RKO (cell line): ENCODE measurements around the gene FAM47E.
"Not testable (repeated sequence)": the region's sequence is repeated elsewhere in the genome, so short reads cannot be mapped to it uniquely, and the experiment has no call there.

Source experiments
- DNase-seq: peaks from one replicate; pipeline ENCODE4 v3.0.0-alpha.2; 2016; ENCODE audit warnings: low spot score

FAM47E gene

DNA sequence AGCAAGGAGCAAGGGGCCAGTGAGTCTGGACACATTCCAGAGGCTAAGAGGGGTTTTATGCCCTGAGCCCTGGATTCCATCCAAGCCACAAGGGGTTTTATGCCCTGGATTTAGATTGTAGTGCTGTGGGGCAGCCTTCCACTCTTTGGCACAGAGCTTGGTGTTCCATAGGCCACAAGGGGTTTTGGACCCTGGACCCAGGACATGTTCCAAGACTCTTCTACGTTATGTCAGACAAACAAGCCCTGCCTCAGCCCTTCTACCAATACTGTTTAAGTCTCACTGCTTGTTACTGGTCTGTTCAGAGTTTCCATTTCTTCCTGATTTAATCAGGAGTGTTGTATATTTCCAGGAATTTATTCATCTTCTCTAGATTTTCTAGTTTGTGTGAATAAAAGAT, 25.1 kb upstream of the FAM47E start:
- no peak for DNase-seq

GRCh38 chr4:76232681-76233080, 18.8 kb upstream of the FAM47E start:
- no peak for DNase-seq

- DNase-seq = no peak
These were observed 18.4 kb upstream of the FAM47E start for GRCh38 chr4:76233083-76233482.

GRCh38 chr4:76233529-76233928, 18.0 kb upstream of the FAM47E start:
- no peak for DNase-seq

DNA sequence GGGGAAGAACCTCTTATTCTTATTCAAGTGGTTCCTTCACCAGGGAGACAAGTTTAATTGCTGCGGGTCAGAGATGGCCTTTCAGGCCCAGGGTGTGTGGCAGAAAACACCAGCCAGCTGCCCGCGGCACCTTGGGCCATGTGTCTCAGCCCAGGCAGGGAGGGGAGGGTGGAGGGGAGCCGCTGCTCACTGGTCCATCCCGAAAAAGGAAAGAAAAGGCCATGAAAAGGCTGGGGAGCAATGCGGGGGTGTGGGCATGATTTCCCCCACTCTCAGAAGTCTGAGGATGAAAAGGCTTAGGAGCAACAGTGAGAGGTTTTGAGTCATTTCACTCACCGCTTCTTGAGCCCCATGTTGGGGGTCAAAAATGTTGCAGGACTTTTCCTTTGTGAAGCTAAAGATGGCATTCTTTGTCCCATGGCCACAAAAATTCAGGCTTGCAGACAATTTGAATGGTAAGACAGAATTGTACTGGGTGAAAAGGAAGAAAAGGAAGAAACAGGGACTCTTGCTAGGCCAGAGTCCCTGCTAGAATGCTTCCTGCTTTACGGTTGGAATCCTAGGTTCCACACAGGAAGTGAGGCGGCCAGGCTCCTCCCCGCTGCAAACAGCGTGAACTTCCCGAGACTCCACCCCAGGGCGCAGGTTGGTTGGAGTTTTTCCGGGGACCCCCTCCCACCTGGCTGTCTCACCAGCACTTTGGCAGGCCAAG, 17.4 kb upstream of the FAM47E start:
- DNase-seq = no peak

DNA sequence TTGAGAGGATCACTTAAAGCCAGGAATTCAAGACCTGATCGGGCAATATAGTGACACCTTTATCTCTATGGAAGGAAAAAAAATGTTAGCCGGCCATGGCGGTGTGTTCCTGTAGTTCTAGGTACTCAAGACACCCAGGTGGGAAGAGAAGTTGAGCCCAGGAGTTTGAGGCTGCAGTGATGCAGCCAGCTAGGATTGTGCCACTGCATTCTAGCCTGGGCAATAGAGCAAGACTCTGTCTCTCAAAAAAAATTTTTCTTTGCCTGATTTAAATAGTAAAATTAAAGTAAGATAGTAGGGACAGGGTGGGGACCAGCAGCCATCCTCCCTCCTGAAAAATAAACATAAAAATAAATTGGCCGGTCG, 16.9 kb upstream of the FAM47E start:
- no peak for DNase-seq

DNA sequence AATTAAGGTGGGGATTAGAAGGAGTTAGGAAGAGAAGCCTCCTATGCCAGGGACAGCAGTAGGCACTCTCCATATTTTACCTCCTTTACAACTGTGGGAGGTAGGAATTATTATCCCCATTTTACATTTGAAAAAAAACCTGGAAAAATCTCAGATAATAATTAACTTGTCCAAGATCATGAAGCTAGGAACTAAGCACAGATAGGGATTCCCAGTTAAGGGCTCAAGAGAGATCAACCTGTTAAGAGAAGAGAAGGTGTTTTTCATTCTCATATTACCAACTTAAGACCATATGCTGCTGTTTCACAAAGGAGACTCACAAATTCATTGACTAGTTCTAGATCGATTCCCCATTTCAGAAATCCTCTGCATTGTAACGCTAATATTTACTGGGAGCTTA, 16.1 kb upstream of the FAM47E start:
- no peak for DNase-seq

- no peak for DNase-seq
These were observed 15.6 kb upstream of the FAM47E start for GRCh38 chr4:76235915-76236314.

- no peak for DNase-seq
These were observed 13.3 kb upstream of the FAM47E start for GRCh38 chr4:76238236-76238635.

DNA sequence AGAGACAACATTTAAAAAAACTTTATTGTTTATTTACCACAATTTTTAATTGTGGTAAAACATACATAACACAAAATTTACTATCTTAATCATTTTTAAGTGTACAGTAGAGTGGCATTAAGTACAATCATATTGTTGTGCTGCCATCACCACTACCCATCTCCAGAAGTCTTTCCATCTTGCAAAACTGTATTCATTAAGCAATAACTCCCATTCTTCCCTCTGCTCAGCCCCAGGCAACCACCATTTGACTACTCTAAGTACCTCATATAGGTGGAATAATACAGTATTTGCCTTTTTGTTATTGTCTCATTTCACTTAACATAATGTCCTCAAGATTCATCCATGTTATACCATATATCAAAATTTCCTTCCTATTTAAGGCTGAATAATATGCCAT, 12.8 kb upstream of the FAM47E start:
- DNase-seq = no peak

- DNase-seq = no peak
These were observed 11.3 kb upstream of the FAM47E start for GRCh38 chr4:76240236-76240635.

DNA sequence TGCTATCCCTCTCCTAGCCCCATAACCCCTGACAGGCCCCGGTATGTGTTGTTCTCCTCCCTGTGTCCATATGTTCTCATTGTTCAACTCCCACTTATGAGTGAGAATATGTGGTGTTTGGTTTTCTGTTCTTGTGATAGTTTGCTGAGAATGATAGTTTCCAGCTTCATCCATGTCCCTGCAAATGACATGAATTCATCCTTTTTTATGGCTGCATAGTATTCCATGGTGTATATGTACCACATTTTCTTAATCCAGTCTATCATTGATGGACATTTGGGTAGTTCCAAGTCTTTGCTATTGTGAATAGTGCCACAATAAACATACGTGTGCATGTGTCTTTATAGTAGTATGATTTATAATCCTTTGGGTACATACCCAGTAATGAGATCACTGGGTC, 7.6 kb upstream of the FAM47E start:
- DNase-seq = not testable (repeated sequence)

DNA sequence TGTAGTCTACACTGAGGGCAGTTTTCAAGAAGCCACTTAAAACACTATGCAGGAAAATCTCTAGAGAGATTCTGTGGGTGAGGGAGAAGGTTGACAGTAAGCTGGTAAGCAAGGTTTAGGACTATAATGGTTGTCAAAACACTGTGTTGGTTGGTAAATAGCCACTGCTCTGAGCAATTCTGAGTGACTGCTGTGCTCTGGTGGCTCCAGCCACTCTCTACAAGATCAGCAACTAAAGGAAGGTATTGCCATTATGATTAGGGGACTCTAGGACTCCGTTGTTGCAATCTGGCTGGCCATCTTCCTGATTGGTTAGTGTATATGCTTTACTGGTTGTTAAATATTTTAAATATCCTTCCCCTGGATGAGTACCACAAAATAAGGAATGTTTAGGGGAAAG, 5.5 kb upstream of the FAM47E start:
- DNase-seq = no peak

- DNase-seq = no peak
These were observed 4.7 kb upstream of the FAM47E start for GRCh38 chr4:76246852-76247251.

DNA sequence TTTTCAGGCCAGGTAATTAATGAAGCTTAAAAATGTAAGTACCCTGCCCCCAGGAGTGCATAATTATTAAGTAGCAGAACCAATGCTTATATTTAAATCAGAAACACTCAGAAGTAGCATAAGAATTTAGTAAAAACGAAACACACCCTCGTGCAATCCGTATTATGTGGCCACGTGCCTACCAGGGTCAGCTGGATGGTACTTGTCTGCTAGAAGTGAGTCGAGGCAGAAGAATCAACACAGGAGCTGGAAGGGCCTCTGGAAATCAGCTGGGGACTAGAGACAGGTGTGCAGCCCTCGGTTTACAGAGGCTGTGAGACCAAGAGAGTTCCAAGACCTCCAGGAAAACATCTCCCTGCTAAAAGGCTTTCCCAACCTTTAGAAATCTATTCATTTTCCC, 559 bp upstream of the FAM47E start:
- DNase-seq = no peak

DNA sequence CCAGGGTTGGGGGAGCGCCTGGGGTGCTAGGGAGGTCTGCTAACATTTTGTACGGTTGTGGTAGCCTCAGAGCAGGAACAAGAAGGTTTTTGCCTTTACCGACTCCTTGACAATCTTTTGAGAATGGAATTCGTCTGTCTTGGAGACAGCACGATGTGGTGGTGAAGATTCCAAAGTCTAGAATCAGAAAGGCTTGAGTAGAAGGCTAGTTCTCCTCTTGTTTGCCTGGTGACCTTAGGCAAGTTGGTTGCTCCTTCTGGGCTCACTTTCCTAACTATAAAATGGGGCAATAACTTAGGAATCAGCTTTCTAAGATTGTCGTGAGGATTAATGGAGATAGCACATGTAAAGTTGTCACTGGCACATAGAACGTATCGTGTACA, 741 bp downstream of the FAM47E start:
- DNase-seq = no peak

DNA sequence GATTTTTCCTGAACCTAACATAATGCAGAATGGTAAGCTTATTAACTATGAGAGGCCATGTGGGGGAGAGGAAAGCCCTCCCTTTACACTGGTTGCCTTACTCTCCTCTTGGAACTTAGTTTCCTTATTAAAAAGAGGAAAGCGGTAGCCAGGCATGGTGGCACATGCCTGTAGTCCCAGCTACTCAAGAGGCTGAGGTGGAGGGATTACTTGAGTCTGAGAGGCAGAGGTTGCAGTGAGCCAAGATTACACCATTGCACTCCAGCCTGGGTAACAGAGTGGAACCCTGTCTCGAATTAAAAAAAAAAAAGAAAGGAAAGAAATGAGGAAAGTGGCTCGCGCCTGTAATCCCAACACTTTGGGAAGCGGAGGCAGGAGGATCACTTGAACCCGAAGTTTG, 2.0 kb downstream of the FAM47E start:
- DNase-seq = no peak

DNA sequence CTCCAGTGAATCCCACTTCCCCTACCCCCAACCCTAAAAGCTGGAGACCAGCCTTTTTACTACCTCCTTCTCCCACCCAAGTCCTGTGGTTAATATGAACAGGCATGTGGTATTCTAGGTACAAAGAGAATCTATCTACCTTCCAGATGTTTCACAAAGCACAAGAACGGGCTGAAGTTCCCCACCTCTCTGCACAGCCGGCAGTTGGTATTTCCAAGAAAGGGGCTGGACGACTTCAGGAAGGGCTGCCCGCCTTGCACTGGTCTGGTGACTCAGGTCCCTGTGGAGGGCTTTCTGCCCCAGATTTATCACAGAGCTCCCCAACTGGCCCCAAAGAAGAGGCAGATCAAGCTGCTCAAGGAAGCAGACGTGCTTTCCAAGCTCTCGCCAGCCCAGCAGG, 4.5 kb downstream of the FAM47E start:
- DNase-seq = no peak

- no peak for DNase-seq
These were observed 5.4 kb downstream of the FAM47E start for GRCh38 chr4:76256968-76257367.

DNA sequence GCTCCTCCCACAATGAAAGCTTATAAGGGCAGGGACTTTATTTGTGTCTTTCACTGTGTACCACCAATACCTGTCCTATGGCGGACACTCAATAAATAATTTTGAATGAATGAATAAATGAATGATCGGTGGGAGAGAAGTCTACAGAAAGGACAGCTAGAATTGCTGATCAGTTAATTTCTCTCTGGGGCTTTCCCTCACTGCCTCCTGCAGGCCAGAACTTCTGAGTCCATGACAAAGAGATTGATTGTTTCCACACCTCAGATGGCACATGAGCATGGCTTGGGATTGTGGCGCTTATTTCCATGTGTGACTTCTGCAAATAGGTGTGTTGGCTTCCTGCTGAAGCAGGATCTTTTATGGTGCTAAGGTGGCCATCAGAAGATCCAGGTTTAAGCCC, 6.3 kb downstream of the FAM47E start:
- DNase-seq = no peak

DNA sequence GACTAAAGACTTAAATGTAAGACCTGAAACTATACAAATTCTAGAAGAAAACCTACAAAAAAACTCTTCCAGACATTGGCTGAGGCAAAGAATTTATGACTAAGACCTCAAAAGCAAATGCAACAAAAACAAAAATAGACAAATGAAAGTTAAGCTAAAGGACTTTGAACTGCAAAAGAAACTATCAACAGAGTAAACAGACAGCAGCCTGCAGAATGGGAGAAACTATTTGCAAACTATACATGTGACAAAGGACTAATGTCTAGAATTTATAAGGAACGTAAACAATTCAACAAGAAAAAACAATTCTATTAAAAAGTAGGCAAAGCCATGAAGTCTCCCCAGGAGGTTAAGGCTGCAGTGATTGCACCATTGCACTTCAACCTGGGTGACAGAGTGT, 9.1 kb downstream of the FAM47E start:
- DNase-seq = no peak

DNA sequence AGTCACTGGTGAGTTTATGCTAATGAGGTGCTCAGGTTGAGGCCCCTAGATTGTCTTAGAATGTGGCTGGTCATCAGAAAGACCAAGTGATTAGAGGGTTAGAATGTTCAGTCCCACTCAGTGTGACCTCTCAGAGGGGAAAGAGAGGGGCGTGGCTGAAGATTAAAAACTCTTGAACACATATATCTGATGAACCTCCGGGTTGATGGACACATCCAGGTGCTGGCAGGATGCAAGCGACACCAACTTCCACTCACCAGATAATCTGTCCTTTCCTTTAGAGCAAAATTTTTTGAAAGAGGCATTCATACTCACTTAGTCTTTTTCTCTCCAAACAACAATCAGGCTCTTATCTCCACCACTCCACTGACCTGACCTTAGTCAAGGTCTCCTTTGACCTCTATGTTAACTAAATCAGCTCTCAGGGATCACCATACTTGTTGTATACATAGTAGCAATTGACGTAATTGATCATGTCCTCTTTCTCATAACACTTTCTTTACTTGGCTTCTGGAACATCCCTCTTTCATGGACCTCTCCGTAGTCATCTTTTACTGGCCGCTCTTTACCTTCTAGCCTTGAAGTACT, 14.2 kb downstream of the FAM47E start:
- no peak for DNase-seq

- no peak for DNase-seq
These were observed 15.1 kb downstream of the FAM47E start for GRCh38 chr4:76266627-76267026.

DNA sequence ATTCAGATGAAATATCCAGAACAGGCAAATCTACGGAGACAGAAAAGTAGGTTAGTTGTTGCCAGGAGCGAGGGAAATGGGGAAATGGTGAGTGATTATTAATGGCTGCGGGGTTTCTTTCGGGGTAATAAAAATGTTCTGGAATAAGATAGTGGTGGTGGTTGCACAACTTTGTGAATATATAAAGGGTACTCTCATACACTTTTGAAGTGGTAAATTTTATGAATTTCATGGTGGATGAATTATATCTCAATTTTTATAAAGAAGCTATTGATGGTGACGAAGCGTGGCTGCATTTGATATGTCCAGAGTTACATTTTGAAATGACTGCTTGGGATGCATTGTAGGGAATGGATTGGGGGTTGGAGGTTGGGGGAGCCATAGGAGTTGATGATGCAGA, 16.3 kb downstream of the FAM47E start:
- no peak for DNase-seq
